NCI-H187 treated with DMSO at 0.1 percent for 48 hours (cell line): Measurements from ENCODE around the gene NRG2.
A peak's percentile ranks its signal among the peaks of the same experiment; 100 is the strongest.

Source experiments
- DNase-seq: peaks from one replicate; lab custom pipeline; 2025; lab: John Stamatoyannopoulos, UW

The NRG2 gene

DNA sequence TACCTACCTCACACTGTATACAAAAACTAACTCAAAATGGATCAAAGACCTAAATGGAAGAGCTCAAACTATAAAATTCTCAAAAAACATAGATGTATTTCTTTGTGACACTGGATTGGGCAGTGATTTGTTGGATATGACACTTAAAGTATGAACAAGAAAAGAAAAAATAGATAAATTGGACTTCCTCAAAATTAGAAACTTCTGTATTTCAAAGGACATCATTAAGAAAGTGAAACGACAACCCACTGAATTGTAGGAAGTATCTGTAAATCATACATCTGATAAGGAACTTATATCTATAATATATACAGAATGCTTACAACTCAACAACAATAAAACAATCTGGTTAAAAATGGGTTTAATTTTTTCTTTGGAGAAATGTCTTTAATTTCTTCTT, 96.7 kb downstream of the NRG2 start:
- DNase-seq = no peak

DNA sequence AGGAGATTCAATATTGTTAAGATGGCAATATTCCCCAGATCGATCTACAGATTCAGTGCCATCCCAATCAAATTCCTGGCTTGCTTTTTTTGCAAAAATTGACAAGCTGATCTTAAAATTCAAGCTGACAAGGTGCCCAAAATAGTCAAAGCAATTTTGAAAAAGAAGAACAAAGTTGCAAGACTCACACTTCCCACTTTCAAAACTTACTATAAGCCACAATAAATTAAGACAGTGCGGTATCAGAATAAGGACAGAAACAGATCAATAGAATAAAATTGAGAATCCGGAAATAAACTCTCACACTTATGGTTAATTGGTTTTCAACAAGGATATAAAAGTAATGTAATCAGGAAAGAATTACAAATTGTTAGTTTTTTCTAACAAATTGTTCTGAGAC, 97.1 kb downstream of the NRG2 start:
- no peak for DNase-seq

DNA sequence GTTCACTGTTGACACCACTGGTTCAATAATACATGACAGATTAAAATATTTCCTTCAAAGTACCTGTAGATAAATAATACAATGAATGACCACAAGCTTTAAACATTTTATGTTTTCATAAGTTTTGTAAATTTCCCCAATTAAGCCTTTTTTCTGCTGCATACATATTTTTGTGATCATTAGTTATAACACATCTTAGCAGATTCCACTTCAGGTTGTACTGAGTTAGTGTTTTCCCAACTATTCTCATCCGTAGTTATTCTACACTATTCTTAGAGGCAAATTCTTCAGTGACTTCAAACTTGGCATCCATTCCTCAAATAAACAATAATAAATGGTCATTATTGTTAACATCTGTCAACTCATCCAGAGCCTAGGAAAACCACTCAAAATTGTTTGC, 100.9 kb downstream of the NRG2 start:
- DNase-seq = no peak

DNA sequence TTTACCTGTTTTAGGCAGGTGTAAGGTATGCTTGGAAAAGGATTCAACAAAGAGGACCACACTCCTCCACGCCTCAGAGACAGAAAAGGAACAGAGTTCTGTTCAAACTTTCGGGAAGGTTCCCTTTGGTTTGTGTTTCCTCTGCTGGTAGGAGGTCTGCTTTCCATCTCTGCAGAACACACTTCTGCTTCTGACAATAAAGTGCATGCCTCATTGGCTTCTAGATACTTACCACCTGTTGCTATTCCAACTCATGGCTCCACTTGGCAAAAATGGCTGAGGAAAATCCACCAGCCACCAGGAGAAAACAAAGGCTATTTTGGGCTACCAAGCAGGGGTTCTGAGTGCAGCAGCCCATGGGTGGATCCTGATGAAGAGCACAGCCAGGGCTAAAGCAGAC, 112.7 kb downstream of the NRG2 start:
- DNase-seq = peak; percentile 39

DNA sequence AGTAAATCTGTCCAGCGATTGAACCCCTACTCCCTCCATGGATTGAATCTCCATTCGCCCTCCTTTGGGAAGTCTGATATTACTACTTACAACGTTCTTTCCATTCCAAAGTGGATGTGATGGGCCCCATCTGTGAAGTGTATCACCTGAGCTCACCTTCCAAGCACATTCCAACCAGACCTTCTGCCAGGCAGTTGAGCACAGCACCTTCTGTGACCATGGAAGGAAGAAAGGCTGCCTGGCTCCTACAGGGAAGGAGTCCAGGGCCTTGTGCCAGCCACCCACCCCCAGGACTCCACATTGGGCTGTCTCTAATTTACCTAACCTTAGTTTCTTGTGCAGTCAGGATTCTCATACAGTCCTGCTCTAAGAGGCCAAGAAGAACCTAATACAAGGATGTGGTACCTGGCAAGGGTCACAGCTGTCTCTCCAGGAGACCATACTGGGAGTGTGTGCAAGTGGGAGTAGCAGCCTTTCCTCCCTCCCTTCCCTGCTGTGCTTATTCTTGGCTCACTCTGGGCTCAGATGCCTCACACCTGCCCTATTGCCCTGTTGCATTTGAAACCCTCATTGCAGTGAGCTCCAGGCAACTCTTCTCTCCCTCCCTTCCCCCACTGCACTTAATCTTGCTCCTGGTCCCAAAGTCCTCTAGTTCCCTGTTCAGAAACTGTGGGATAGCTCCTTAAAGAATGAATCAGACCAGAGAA, 116.1 kb downstream of the NRG2 start:
- DNase-seq = no peak

DNA sequence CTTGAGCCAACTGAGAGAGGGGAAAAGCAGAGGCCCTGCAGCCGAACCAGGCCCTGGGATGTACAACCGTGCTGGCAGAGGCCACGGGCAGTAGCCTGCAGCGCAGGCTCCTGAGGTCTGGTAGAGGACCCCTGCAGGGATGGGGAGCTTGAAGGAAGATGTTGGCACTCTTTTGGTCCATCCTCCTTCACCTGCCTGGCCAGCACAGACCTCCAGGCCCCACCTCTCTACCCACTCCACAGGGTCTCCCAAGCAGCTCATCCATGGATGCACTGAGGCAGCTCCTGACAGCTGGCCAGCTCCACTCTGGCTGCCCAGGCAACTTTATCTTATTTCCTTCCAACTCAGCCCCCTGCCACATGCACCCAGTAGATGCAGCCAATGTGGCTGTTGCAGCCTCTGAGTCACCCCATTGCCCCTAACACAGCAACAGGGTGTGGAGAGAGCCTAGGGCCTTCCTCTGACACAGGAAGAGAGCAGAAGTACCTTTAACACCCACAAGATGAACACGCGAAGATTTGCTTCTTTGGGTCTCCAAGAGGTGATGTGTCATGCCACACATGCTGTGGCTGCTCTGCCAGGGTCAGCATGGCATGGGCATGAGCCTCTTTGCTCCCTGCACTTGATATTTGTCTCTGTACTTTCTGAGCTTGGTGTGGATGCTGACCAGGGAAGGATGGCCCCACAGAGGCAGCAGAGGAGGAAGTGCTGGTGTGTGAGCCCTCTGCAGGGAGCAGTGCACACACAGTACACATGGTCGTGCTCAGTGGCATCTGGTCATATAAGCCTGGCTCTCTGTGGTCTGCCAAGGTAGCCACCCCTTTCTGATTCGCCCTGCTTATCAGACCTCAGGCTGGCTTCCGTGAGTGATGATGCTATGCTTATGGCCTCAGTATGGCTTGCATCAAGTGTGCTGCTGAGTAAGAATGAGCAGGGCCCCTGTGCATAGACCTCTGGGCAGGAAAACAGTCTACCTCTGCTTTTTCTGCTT, 117.2 kb downstream of the NRG2 start:
- DNase-seq = no peak

DNA sequence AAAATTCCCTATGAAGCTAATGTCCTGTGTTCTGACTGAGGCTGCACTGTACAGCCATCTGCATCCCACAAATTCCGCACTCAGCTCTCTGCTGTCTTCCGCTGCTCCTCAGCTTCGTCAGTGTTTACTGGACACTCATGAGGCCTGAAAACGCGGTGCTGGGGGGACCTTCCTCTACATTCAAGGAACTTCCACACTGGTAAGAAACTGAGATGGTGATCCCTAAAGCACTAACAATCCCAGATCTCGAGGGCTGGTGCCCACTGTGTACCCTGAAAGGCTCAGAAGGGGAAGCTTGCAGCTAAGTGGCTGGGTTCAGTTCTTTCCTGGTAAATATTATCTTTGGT, 117.9 kb downstream of the NRG2 start:
- DNase-seq = no peak

DNA sequence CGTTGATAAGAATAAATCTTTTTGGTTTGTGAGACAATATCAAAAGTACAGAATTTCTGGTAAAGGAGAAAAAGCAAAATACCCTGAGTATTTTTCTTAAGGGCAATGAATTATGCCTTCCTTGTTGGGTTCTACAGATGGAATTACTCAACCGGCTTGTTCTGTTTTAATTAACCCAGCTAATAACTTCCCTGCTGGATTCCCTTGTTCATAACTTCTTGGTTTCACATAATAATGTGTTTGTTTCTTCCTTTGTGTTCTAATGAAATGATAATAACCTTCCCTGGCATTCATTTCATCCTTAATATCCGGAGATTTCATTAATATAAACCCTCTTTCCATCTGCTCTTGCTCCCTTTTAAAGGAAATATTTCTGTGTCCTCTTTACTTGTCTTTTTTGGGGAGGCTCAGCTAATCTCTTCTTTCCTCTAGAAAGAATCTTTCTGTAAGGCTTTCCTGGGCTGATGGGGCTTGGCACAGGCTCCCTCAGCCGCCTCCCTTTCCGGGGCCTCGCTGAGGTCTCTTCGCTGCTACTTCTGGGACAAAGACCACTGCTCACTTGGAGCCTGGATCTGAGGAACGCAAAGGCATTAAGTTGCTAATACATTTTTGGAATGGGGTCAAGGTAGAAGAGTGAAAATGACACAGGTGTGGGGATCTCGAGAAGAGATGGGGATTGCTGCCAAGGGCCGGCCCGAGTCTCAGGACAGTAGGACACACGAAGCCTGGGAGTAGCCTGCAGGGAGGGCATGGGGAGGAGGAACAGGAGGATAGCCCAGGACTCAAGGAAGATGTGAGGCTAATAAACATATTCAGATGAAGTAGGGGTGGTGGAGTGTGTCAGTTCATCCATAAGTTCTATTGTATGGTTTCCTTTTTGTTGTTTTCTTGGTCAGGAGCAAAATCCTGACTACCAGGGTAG, 118.5 kb downstream of the NRG2 start:
- DNase-seq = no peak

DNA sequence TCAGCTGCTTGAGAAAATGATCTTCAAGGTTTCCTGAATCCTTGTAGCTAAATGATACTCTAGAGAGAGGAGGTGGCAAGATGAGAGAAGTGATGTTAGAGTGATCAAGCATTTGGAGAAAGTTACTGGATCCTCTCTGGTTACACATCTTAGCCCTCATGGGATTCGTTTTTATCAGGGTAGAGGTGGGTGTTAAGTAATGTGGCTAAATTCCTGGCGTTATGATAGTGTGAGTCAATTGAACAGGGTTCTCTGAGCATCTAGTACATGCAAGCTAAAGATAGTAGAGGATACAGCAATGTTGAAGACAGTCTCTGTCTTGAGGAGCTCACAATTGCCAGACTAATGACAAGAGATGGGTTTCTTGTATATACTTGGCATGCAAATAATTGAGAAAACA, 123.8 kb downstream of the NRG2 start:
- no peak for DNase-seq

DNA sequence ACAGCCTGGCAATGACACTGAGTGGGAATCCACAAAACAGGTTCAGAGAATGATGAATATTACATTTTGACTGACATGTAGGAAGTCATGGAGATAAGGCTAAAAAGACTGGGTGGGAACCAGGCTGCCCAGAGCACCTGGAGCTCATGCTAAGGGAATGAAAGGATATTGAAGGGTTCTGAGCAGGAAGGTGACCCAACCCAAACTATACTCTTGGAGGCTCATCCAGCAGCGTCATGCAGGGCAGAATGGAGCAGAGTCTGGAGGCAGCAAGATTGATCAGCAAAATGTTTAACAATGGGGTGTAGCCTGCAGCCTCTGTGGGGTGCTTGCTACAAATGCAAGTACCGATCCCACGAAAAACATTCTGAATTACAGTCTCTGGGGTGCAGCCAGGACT, 127.3 kb downstream of the NRG2 start:
- DNase-seq = no peak

DNA sequence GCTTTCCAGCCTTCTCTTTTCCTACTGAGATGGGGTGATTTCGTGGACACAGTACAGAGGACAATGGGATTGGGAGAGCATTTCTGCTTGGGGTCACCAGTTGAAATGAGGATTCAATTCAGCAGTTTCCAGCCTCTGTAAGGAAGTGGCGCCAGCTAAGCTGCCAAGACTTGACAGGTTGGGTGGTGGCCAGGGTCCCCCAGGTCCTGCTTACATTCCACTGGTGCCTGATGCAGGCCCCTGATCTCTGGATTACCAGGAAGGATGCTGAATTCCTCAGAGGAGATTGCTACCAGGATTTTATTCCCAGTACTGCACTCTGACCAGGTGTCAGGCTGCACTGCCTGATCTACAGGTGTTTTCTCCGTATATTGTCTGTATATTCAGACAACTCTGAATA, 127.8 kb downstream of the NRG2 start:
- DNase-seq = no peak

DNA sequence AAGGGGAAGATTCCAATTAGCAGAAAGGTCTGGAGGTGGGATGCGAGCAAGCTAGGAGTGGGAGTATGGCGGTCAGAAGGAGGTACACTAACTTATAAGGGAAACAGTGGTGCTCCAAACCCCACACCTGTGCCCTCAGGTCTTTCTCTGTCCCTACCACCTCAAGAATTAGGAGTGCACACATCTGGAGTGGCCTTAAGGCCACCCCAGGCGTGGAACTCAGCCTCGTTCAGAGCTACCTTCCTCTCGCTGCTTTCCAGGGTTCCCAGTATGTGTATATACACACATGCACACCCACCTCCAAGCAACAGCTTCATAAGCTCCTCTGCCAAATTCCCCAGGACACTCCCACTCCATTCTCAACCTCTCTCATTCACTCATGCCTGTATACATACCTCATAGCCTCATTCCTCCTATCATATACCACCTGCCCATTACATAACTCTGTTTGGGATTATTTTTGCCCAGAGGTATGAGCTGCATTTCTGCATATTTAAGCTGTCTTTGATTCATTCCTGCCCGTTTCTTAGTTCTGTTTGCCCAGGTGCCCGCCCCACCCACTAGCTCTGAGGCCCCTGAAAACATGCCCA, 128.8 kb downstream of the NRG2 start:
- no peak for DNase-seq

DNA sequence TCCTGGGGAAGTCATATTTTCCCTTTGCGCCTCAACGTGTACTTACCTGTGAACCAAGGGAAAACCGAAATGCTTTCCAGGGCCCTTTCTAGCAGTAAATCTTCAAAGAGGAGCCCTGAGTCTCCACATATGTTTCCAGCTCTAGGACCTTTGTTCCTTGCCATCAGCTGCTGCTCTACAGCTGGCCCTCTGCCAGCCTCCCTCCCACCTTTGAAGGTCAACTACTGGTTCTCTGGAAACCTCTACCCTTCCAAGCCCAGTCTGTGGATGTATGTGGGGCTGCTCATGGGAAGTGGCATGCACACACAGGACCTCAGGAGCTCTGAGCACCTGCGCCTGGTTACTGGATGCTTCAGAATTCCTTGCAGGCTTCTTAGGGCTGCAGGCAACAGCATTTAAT, 130.3 kb downstream of the NRG2 start:
- no peak for DNase-seq

DNA sequence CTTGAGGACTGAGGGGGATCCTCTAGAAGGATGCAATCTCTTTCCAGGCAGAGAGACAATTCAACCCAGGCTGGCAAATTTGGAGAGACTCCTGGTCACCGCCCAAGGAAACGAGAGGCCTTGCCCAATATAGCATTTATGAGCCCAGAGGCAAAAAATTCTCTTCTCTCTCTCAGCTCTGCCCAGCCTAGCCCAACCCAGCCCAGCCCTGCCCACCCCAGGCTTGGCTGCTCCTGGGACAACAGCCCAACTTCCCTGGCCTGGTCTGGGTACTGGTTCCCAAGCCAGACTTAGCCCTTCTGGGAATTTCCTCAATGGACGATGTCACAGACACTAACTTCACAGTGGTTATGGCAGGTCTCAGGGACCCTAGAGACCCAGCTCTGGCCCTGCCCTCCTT, 130.9 kb downstream of the NRG2 start:
- DNase-seq = no peak

DNA sequence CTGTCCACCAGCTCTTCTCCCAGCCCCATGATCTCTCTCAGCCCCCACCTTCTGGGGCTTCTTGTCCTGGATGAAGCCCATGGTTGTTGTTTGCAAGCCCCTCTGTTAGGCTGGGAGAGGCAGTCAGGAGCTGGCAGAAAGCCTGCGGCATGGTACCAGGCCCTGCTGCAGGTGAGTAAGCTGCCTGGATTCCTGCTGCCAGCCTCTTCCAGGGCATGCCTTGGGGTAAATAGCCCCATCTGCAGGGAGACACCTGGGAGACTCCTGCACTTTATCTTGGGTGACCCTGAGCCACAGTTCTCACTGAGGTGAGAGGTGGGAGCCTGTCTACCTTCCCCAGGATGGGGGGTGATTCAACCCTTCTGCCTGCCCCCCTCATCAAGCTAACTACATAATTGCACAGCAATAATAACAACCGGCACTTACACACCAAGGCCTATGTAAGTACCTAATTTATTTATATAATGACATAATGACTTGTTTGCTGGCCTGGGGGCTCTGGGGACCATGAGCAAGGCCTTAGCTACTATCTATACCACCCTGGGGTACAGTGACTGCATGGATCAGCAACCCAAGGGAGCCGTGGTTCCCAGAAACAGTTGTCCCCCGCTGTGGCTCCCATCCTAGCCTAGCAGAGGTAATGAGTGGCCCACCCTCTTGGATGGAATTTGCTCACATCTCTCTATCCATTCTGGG, 131.5 kb downstream of the NRG2 start:
- no peak for DNase-seq

DNA sequence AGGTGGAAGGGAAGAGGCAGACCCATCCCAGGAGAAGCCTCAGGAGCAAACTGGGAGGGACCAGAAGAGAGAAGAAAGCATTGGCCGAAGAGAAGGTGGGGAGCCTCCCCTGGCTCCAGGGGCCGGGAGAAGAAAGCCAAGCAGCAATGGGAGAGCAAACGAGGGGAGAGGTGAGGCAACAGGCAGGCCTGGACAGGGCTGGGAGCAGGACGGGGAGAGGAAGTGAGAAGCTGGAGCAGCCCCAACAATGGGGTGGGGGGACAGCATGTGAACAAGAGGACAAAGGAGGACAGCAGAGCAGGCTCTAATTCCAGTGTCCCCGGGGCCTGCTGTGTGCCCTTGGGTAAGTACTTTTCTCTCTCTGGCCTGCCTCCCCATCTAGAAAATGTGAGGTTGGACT, 132.2 kb downstream of the NRG2 start:
- DNase-seq = no peak

DNA sequence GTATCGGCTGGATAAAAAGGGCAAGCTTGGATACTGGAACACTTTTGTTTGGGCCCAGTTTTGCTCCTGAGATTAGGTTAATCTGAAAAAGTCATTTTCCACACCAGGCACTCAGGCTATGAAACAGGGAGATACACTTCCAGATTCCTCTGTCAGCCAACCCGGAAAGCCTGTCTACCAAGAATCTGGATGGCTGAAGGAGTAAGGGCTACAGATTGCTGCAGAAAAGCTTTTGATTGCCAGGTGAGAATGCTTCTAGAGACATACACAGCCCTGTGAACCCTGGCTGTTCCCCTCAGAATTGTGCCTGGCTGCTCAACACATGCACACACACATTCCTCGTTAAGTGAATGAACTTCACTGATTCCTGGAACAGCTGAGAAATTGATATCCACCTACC, 133.1 kb downstream of the NRG2 start:
- DNase-seq = no peak

DNA sequence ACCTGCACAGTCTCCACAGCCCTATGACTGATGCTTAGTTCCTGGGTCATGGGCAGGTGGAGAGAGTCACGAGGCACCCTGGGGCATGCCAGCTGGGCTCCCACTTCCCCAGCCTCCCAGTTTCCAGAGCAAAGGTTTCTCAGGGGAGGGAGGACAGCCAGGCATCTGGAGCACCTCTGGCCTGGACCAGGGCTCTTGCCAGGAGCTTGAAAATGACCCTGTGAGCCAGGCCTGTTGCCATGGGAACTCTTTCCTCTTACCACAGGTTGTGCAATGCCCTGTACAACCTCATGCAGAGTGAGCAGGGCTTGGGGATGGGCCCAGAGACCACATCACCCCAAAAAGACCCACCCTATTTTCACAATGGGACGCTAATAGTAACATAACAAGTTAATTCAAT, 134.3 kb downstream of the NRG2 start:
- DNase-seq = no peak

DNA sequence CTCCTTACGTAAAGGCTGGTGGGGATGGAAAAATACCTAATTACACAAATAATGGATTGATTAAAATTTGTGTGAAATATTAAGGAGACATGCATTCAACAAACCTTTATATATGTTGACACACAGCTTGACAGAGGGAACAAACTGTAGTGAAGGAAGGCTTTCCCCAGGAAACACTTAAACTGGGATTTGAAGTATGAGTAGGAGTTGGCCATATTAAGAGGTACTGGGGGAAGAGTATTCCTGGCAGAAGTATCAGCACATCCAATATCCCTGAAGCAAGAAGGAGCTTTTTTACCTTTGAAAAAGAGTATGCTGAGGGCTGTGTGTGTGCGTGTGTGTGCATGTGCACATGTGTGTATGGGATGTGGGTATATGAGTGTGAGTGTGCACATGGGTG, 136.4 kb downstream of the NRG2 start:
- DNase-seq = no peak

DNA sequence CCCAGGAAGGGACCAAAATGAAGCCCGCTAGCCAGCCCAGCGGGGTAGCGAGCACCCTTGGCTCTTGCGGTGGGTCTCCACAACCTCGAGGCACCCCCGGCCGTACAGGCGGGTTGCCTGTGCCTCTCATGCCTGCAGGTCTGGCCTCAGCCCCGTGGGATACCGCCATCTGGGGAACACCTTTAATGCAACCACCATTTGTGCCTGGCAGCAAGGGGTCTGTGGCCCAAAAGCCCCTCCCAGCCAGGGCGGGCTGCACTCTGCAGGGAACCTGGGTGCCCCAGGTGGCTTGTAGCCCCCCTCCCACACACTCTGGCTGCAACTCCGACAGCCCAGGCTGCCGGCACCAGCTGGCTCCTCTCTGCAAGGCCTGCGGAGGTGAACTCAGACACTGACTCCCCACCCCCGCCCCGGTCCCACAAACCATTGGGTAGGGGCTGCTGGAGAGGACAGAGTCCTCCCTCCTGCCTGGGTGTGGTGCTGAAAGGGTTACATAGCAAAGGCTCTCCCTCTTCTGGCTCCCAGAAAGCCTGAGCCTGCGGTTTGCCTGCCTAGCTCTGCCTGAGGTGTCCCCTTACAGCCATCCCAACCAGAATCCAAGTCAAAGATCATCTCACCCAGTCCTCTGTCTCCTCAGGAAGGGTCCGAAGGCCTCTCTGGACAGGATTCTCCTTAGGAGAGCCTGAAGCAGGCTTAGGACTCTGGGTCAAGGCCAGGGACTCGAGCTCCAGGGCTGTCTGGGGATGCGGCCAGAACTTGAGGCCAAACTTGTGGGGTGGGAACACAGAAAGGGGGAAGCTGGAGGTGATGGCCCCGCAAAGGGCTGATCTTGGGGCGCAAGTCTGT, 138.1 kb downstream of the NRG2 start:
- no peak for DNase-seq

DNA sequence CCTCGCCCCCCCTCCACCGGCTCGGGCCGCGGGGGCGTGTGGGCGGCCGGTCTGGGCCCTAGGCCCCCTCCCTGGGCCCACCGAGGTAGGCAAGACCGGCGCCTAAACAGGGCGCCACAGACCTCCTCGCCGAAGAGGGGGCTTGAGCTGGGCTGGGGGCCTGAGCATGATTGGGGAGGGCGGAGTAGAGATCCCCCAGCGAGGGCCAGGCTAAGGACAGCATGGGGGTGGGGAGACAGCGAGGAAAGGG, 138.6 kb downstream of the NRG2 start:
- DNase-seq = no peak
